Measurements from ENCODE around the gene PIM2. TPM values are rescaled to one million over a fixed set of nuclear protein-coding genes. Genes with fewer than 3 reads are reported as not detected.
A peak's percentile ranks its signal among the peaks of the same experiment; 100 is the strongest.

Gene PIM2
- total and polyA plus RNA-seq, 4 donors, result 14.8 to 36.5 (median 24.5) TPM

DNA sequence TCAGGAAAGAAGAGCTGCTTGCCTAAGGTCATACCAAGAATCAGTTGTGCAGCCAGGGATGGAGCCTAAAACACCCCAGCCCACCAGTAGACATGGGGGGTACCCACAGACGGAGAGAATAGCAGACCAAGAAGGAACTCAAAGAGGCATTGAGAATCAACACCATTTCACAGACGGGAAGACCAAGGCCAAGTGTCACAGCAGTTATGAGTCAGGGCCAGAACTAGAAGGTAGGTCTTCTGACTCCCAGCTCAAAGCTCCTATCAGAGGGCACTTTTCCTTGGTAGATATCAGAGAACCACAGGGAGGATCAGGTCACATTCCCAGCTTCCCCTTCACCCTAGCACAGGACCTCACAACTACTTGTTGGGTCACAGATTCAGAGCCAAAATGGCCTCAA, 24.1 kb upstream of the PIM2 start:
- no peak for DNase-seq
- WGBS, 2 donors, result 77 to 95% methylated on average over 2 of the region's 2 CpGs
- Histone ChIP-seq H3K9ac (ENCODE audit: insufficient read depth in 1 of 2, low read length in 2 of 2) (no peak overlapping the region), H3K27me3 (ENCODE audit: control insufficient read depth in 3 of 3, insufficient read depth in 3 of 3, low read length in 2 of 3) (peaks cover 0 to 3% (median 0%) of the 10 kb centered on the region in 3 donors), H3K4me3 (no peak overlapping the region), H3K9me3 (ENCODE audit: control insufficient read depth in 4 of 4, insufficient read depth in 3 of 4, low read length in 3 of 4) (peaks cover 0 to 2% (median 0%) of the 10 kb centered on the region in 4 donors), H3K4me1 (ENCODE audit: control insufficient read depth in 5 of 5, insufficient read depth in 5 of 5, low read length in 5 of 5) (peaks cover 0 to 5% (median 0%) of the 10 kb centered on the region in 5 donors), H3K27ac (ENCODE audit: low read depth in 1 of 2, low read length in 1 of 2) (peak overlapping the region in 1 of 2 donors; percentile 20), H3K36me3 (ENCODE audit: control insufficient read depth in 4 of 4, insufficient read depth in 4 of 4, low read length in 4 of 4) (peaks cover 0 to 5% (median 2%) of the 10 kb centered on the region in 4 donors)
- TF ChIP-seq, protein P1, sequence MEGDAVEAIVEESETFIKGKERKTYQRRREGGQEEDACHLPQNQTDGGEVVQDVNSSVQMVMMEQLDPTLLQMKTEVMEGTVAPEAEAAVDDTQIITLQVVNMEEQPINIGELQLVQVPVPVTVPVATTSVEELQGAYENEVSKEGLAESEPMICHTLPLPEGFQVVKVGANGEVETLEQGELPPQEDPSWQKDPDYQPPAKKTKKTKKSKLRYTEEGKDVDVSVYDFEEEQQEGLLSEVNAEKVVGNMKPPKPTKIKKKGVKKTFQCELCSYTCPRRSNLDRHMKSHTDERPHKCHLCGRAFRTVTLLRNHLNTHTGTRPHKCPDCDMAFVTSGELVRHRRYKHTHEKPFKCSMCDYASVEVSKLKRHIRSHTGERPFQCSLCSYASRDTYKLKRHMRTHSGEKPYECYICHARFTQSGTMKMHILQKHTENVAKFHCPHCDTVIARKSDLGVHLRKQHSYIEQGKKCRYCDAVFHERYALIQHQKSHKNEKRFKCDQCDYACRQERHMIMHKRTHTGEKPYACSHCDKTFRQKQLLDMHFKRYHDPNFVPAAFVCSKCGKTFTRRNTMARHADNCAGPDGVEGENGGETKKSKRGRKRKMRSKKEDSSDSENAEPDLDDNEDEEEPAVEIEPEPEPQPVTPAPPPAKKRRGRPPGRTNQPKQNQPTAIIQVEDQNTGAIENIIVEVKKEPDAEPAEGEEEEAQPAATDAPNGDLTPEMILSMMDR (IDR thresholded peaks at IDR 0.05; ENCODE audit: control extremely low read depth, extremely low read depth), result no peak
- no peak for ATAC-seq (ENCODE audit: insufficient read depth, low FRiP score)

DNA sequence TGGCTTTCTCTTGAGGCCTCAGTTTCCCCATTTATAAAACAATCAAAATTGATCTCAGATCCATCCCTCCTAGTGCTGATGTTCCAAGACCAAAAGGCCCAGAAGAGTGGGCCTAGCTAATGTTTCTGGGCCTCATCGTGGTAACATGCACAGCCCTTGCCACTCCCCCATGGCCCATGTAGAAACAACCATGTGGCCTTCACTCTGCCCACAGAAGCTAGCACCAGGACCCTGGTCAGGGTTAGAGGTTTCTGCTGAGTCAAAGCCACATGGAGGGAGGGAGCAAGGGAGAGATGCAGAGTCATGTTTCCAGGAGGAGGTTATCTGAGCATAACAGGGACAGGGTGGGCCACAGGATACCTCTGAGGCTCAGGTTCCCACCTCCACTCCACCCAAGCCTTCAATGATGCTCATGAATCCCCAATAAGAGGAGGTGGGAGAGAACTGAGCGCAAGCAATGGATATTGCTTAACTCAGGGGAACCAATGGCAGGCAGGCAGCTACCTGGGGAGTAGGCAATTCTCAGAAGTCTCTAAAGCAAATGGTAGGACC, 21.7 kb upstream of the PIM2 start:
- no peaks in the 10 kb centered on the region for H3K27me3 ChIP-seq (ENCODE audit: control insufficient read depth in 3 of 3, insufficient read depth in 3 of 3, low read length in 2 of 3)
- no peak overlapping the region for H3K27ac ChIP-seq (ENCODE audit: low read depth in 1 of 2, low read length in 1 of 2)
- H3K9ac ChIP-seq (ENCODE audit: insufficient read depth in 1 of 2, low read length in 2 of 2), result no peak overlapping the region
- WGBS, 2 donors, result 57 to 73% methylated on average over 2 of the region's 2 CpGs
- TF ChIP-seq, protein P1 (IDR thresholded peaks at IDR 0.05; ENCODE audit: control extremely low read depth, extremely low read depth), result no peak
- H3K4me1 ChIP-seq (ENCODE audit: control insufficient read depth in 5 of 5, insufficient read depth in 5 of 5, low read length in 5 of 5), result peaks cover 0 to 4% (median 0%) of the 10 kb centered on the region in 5 donors
- peaks cover 0 to 5% (median 3%) of the 10 kb centered on the region in 4 donors for H3K36me3 ChIP-seq (ENCODE audit: control insufficient read depth in 4 of 4, insufficient read depth in 4 of 4, low read length in 4 of 4)
- peaks cover 0 to 2% (median 0%) of the 10 kb centered on the region in 4 donors for H3K9me3 ChIP-seq (ENCODE audit: control insufficient read depth in 4 of 4, insufficient read depth in 3 of 4, low read length in 3 of 4)
- H3K4me3 ChIP-seq, result no peak overlapping the region
- ATAC-seq (ENCODE audit: insufficient read depth, low FRiP score) (no peak), DNase-seq (no peak)

DNA sequence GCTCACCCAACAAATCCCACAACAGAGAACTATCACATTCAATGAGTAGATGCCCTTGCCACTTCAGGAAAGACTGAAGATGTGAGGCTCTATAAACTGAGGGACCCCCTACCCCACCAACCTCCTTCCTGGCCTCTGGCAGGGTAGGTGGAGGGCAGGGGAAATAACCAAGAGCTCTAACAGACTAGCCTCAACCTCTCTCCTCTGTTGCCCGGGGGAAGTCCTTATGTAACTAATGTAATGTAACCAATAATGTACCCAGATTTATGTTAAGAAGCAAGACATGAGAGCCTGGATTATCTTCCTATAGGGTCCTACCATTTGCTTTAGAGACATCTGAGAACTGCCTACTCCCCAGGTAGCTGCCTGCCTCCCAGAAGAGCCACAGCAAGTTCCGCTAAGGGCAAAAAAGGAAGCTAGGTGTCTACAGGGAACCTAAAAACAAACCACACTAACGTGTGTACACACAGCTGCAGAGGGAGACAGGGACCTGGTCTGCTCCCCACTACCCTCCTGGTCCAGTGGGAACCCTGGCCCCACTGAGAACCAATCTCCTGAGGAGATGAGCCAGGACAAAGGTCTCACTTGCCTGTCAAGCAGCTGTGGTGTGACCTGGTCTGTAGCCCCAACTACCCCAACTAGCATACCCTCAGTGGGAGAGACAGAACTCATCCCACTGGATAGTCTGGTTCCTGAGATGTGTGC, 20.9 kb upstream of the PIM2 start:
- Histone ChIP-seq H3K4me3 (no peak overlapping the region), H3K9ac (ENCODE audit: insufficient read depth in 1 of 2, low read length in 2 of 2) (no peak overlapping the region), H3K36me3 (ENCODE audit: control insufficient read depth in 4 of 4, insufficient read depth in 4 of 4, low read length in 4 of 4) (peaks cover 0 to 10% (median 4%) of the 10 kb centered on the region in 4 donors), H3K4me1 (ENCODE audit: control insufficient read depth in 5 of 5, insufficient read depth in 5 of 5, low read length in 5 of 5) (peaks cover 0 to 4% (median 0%) of the 10 kb centered on the region in 5 donors), H3K9me3 (ENCODE audit: control insufficient read depth in 4 of 4, insufficient read depth in 3 of 4, low read length in 3 of 4) (peaks cover 0 to 2% (median 0%) of the 10 kb centered on the region in 4 donors), H3K27me3 (ENCODE audit: control insufficient read depth in 3 of 3, insufficient read depth in 3 of 3, low read length in 2 of 3) (no peaks in the 10 kb centered on the region), H3K27ac (ENCODE audit: low read depth in 1 of 2, low read length in 1 of 2) (no peak overlapping the region)
- WGBS, 2 donors, result 22 to 60% methylated on average over 3 of the region's 3 CpGs
- TF ChIP-seq, protein P1 (IDR thresholded peaks at IDR 0.05; ENCODE audit: control extremely low read depth, extremely low read depth), result no peak
- ATAC-seq (ENCODE audit: insufficient read depth, low FRiP score), result no peak
- no peak for DNase-seq
